Right cardiac atrium (tissue), 5 donors: ENCODE data around the gene KMT2C. TPM values are rescaled to one million over a fixed set of nuclear protein-coding genes. Genes with fewer than 3 reads are reported as not detected.
"Not testable (repeated sequence)": the region's sequence is repeated elsewhere in the genome, so short reads cannot be mapped to it uniquely, and the experiment has no call there.

Source experiments
- ATAC-seq, 2 donors: fragments of 200-7000 bp; cut with Tn5 transposase; one replicate each; pipeline versions ENCODE4 v1.8.0 to v1.9.1; 2020; ENCODE audit warnings: moderate library complexity in 2 of 2, mild to moderate bottlenecking in 1 of 2
- DNase-seq, 3 donors: peaks; one replicate each; pipeline ENCODE4 v3.0.0-alpha.2; 2020
- H3K27ac ChIP-seq: one replicate; pipeline ENCODE4 v1.5.1; 2013; ENCODE audit warnings: mild to moderate bottlenecking, low read length, control low read depth, moderate library complexity
- H3K27me3 ChIP-seq: one replicate; pipeline ENCODE4 v1.6.1; 2013; ENCODE audit not compliant: control insufficient read depth, insufficient read depth
- H3K4me1 ChIP-seq: one replicate; pipeline ENCODE4 v1.6.1; 2013; ENCODE audit warnings: low read length; ENCODE audit not compliant: control insufficient read depth, insufficient read depth
- H3K4me3 ChIP-seq: one replicate; pipeline ENCODE4 v1.5.1; 2013; ENCODE audit warnings: low read length, control low read depth
- H3K9me3 ChIP-seq: one replicate; pipeline ENCODE4 v1.6.1; 2013; ENCODE audit warnings: low read length; ENCODE audit not compliant: control insufficient read depth
- WGBS: extraction: QIAGEN DNeasy Blood & Tissue Kit; methylation state at CpG from one replicate; pipeline ENCODE4 v1.1.7; 2013; 5-methylcytosine and 5-hydroxymethylcytosine counted together
- intact Hi-C, 4 donors: fragments of 100-400 bp; cut with DNase I; formaldehyde crosslinking; loops; one replicate each; pipeline versions ENCODE4 v1.11.0 to v1.14.0; 2022 to 2023
- polyA plus RNA-seq: library from polyadenylated mRNA; stranded (reverse); fragments of 200-250 nt; gene quantifications from one replicate; pipeline ENCODE4 v1.2.3, GENCODE V29; 2013
- total RNA-seq, 4 donors: library from RNA; stranded (reverse); fragmentation: NEBNext Ultra II Directional; extraction: Animal tissue kit (Norgen Biotek cat#: 25700); gene quantifications; one replicate each; pipeline ENCODE4 v1.2.1, GENCODE V29; 2021
- donor health status: healthy with polysubstance abuse.
- donor health status: DM: no; HTN: yes; CAD: no.
- donor health status: DM: no; HTN: no; CAD: no.
- donor health status: DM: no; HTN: yes; CAD: no; lungs with severe emphysema.
- donor health status: DM: yes; HTN: yes; CAD: no.

The KMT2C gene
- total and polyA plus RNA-seq, 5 donors: 10.9 to 52.6 (median 49.9) TPM

DNA sequence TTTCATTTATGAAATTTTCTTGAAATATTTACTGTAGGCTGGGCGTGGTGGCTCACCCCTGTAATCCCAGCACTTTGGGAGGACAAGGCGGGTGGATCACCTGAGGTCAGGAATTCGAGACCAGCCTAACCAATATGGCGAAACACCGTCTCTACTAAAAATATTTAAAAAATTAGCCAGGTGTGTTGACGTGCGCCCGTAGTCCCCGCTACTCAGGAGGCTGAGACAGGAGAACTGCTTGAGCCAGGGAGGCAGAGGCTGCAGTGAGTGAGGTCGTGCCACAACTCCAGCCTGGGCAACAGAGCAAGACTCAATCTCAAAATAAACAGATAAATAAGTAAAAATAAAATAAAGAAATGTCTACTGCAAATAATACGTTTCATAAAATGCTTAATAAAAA lies 192.3 kb downstream of the KMT2C start:
- H3K4me3 ChIP-seq, intact Hi-C loops, H3K27me3 ChIP-seq, H3K27ac ChIP-seq, H3K4me1 ChIP-seq, H3K9me3 ChIP-seq, ATAC-seq, DNase-seq: not testable (repeated sequence)
- WGBS: 97% methylated on average over 11 of the region's 11 CpGs

- DNase-seq, H3K9me3 ChIP-seq, intact Hi-C loops, H3K27me3 ChIP-seq, ATAC-seq, H3K27ac ChIP-seq, H3K4me3 ChIP-seq, H3K4me1 ChIP-seq: not testable (repeated sequence)
- WGBS: 81% methylated on average over 8 of the region's 8 CpGs
Observed at GRCh38 chr7:152241301-152241700, 194.5 kb downstream of the KMT2C start.

DNA sequence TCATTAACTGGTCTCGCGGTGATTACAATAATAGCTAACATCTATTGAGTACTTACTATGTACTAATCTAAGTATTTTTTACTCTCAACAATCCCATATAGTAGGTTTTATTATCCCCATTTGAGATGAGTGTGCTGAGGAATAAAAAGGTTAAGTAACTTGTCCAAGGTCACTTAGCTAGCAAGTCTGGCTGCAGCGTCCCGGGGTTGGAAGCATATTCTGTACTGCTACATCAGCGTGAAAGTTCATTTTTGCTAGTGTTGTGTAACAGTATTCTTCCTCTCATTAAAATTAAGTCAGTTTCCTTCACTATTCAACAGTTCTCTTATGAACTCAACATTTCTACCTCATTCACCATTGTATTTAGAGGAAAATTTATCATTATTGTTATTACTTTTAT lies 199.5 kb downstream of the KMT2C start:
- H3K4me3 ChIP-seq, H3K4me1 ChIP-seq, H3K9me3 ChIP-seq, H3K27me3 ChIP-seq, ATAC-seq, DNase-seq, H3K27ac ChIP-seq, intact Hi-C loops: not testable (repeated sequence)
- 89% methylated on average over 5 of the region's 5 CpGs for WGBS

DNA sequence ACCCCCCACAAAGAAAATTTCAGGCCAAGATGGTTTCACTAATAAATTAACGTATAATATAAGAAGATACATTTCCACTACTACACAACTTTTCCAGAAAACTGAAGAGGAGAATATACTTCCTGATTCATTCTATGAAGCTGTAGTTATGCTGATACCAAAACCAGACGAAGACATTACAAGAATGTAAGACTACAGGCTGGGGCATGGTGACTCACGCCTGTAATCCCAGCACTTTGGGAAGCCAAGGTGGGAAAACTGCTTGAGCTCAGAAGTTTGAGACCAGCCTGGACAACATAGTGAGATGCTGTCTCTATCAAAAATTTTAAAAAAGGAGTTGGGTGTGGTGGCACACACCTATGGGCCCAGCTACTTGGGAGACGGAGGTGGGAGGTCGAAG lies 201.4 kb downstream of the KMT2C start:
- WGBS: 93% methylated on average over 5 of the region's 5 CpGs
- H3K27me3 ChIP-seq, H3K9me3 ChIP-seq, H3K27ac ChIP-seq, intact Hi-C loops, H3K4me3 ChIP-seq, ATAC-seq, DNase-seq, H3K4me1 ChIP-seq: not testable (repeated sequence)

DNA sequence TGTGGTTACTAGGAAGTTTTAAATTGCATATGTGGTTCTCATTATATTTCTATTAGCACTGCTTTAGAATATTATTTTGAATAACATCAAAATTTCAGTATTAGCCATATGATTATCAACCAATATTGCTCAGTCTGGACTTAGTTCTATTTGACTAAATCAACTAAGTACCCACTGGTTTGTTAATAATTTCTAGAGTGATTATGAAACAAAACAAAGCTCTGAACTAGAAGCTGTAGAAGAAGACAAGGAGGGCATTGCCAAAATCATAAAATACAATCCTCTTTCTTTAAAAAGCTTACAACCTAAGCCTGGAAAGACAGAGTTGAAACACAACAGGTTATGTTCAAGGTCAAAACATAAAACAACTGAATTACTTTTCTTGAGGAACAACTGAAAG lies 204.7 kb downstream of the KMT2C start:
- Histone ChIP-seq H3K27ac (no peak overlapping the region), H3K4me3 (no peak overlapping the region), H3K9me3 (no peaks in the 10 kb centered on the region), H3K27me3 (no peaks in the 10 kb centered on the region), H3K4me1 (no peaks in the 10 kb centered on the region)
- intact Hi-C loops: no loop called here
- ATAC-seq: no peak
- DNase-seq: no peak

DNA sequence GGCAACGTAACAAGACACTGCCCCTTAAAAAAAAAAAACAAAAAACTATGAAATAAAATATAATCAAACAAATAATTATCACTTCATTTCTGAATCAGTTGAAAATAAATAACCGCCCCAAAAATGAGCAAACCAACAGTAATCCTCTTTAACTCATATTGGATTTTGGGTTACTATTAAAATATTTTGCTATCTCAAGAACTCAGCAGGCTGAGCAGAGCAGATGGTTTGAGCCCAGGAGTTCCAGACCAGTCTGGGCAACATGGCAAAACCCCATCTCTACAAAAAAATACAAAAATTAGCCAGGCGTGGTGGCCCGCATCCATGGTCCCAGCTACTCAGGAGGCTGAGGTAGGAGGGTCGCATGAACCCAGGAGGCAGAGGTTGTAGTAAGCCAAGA lies 216.2 kb downstream of the KMT2C start:
- H3K9me3 ChIP-seq, ATAC-seq, H3K27me3 ChIP-seq, H3K4me3 ChIP-seq, DNase-seq, H3K27ac ChIP-seq, H3K4me1 ChIP-seq, intact Hi-C loops: not testable (repeated sequence)
- 96% methylated on average over 5 of the region's 5 CpGs for WGBS

GRCh38 chr7:152208766-152209165 lies 227.0 kb downstream of the KMT2C start:
- intact Hi-C loops, H3K9me3 ChIP-seq, H3K27ac ChIP-seq, H3K4me1 ChIP-seq, H3K27me3 ChIP-seq, DNase-seq, H3K4me3 ChIP-seq, ATAC-seq: not testable (repeated sequence)
- 97% methylated on average over 7 of the region's 7 CpGs for WGBS

- DNase-seq, H3K9me3 ChIP-seq, intact Hi-C loops: not testable (repeated sequence)
Observed at GRCh38 chr7:152204417-152204816, 231.4 kb downstream of the KMT2C start.

DNA sequence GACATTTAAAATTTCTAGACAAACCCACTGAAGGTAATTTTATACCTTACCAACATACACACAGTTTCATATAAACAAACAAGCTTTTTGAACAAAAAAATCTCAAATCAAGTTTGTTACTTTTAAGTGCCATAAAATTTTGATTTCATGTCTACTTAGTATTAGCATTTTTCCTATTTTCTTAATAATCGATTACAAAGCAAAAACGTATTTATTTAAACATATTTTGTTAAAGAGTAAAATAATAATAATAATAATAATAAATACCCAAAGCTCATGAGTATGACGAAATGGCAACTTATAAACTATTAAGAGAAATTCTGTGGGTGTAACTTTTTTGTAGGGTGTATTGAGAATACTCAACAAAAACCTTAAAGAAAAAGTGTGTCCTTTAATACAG lies 232.7 kb downstream of the KMT2C start:
- Histone ChIP-seq H3K4me1 (no peaks in the 10 kb centered on the region), H3K4me3 (no peak overlapping the region), H3K27ac (no peak overlapping the region), H3K27me3 (no peaks in the 10 kb centered on the region), H3K9me3 (no peaks in the 10 kb centered on the region)
- ATAC-seq: no peak
- 95% methylated on average over 3 of the region's 3 CpGs for WGBS
- intact Hi-C loops: no loop called here
- no peak for DNase-seq

More at GRCh38 chr7:152204417-152204816, 231.4 kb downstream of the KMT2C start:
- not testable (repeated sequence) for H3K4me1 ChIP-seq, H3K4me3 ChIP-seq, H3K27me3 ChIP-seq, H3K27ac ChIP-seq, ATAC-seq

DNA sequence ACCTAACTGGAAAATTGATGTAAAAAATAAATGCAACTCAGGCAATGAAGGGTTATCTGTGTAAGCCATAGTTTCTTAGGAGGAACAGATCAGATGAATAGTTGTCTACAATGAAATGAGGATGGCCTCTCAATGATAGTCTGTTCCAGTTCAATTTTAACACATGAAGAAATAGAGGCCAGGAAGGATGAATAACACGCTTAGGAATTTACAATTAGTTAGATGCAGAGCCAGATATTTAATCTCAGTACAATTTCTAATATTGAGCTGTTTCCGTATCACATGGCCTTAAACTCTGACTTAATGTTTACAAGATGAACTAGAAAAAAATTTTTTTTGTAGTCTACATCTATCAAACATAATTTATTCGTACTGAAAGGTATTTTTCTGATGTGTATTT lies 233.7 kb downstream of the KMT2C start:
- Histone ChIP-seq H3K4me1 (no peaks in the 10 kb centered on the region), H3K4me3 (no peak overlapping the region), H3K9me3 (no peaks in the 10 kb centered on the region), H3K27ac (no peak overlapping the region), H3K27me3 (no peaks in the 10 kb centered on the region)
- intact Hi-C loops: no loop called here
- no peak for DNase-seq
- 70% methylated on average over 3 of the region's 3 CpGs for WGBS
- no peak for ATAC-seq

DNA sequence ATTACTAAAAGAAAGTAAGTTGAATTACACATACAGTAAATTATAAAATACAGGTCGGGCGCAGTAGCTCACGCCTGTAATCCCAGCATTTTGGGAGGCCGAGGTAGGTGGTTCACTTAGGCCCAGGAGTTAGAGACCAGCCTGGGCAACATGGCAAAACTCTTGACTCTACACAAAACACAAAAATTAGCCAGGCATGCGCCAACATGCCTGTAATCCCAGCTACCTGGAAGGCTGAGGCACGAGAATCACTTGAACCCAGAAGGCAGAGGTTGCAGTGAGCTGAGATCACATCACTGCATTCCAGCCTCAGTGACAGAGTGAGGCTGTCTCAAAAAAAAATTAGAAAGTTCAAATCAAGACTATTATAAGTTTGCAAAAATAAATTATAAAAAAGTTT lies 235.4 kb downstream of the KMT2C start:
- intact Hi-C loops: no loop called here
- no peak for ATAC-seq
- no peak for DNase-seq
- H3K4me1 ChIP-seq: no peaks in the 10 kb centered on the region
- H3K27ac ChIP-seq: no peak overlapping the region
- 94% methylated on average over 6 of the region's 6 CpGs for WGBS
- no peaks in the 10 kb centered on the region for H3K9me3 ChIP-seq
- no peak overlapping the region for H3K4me3 ChIP-seq
- H3K27me3 ChIP-seq: no peaks in the 10 kb centered on the region

DNA sequence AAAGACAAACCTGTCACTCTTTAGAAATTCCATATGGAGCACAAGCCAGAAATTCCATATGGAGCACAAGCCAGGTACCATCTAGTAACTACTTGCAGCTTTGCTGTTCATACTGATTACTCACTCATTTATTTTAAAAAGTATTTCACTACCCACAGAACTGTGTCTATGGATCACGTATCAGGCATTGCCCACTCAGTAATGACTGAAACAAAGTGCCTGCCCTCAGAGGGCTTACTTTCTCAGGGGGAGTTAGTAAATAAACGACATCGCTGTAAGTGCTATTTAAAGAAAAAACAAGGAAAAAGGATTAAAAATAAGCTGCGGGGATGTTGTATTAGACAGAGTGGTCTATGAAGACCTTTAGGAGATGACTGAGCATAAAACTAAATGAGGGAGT lies 239.4 kb downstream of the KMT2C start:
- Histone ChIP-seq H3K4me3 (no peak overlapping the region), H3K27me3 (no peaks in the 10 kb centered on the region), H3K9me3 (no peaks in the 10 kb centered on the region), H3K4me1 (no peaks in the 10 kb centered on the region), H3K27ac (no peak overlapping the region)
- 97% methylated on average over 4 of the region's 4 CpGs for WGBS
- intact Hi-C loops: no loop called here
- no peak for ATAC-seq
- no peak for DNase-seq
